ENCODE results near the gene P3H1.
"Not testable (repeated sequence)": the region's sequence is repeated elsewhere in the genome, so short reads cannot be mapped to it uniquely, and the experiment has no call there.

- not testable (repeated sequence) for TF ChIP-seq POLR2A, CTCF (IDR thresholded peaks at IDR 0.05)
Observed at GRCh38 chr1:42725820-42726219, 41.0 kb downstream of the P3H1 start.

Data from ovary (tissue), 3 donors.